ENCODE results near the gene DCLRE1A.
"Not testable (repeated sequence)": the region's sequence is repeated elsewhere in the genome, so short reads cannot be mapped to it uniquely, and the experiment has no call there.

DCLRE1A gene

DNA sequence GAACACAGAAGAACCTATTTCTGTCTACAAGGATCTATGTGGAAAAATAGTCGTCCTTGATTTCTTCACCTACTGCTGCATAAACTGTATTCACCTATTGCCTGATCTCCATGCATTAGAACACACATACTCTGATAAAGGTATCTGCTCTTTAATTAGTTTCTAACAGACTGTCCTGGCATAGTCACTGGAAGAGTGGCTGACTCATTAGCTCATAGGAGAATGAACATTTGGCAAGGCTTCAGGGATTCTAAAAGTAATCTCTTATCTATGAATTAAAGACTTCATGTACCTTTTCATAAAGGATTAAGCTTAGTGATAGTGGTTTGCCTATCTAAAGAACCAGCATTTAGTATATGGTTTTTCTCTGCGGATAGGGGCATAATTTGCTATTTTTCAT is 4.7 kb upstream of the DCLRE1A start:
- DNase-seq (ENCODE audit: low read depth in 2 of 2) = no peak

DNA sequence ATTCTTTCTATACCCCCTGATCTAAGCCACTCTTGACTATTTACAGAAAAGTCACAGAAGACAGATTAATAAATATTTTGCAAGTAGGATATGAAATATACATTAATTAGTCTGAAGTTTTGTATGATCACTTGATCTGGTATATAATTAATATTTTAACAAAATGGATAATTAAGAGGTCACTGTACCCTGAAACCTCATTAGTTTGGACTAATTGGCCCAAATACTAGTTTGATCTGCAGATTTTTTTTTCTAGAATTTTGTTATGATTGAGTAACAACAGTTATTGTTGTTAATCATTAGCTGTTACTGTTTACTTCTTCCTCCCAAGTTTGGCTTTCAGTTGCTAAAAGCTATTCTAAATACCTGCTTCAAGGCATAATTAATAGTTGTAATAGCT is 3.3 kb upstream of the DCLRE1A start:
- DNase-seq (ENCODE audit: low read depth in 2 of 2) = no peak

DNA sequence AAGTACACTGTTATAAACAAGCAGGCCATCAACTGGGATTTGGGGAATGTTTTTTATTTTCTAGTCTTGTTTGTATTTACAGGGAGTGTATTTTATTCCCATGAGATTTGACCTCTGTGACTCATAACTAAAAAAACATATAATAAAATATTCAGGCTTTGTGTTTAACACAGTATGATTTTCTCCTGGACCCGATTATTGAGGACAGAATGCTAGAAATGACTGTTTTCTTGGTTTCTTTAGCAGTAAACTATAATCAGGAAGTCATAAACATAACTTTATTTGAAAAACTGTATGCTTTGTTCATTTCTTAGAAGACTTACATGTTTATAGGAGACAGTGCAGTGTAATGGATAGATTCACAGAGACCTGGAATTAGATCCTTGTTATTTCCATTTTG is 2.7 kb upstream of the DCLRE1A start:
- DNase-seq (ENCODE audit: low read depth in 2 of 2) = no peak

DNA sequence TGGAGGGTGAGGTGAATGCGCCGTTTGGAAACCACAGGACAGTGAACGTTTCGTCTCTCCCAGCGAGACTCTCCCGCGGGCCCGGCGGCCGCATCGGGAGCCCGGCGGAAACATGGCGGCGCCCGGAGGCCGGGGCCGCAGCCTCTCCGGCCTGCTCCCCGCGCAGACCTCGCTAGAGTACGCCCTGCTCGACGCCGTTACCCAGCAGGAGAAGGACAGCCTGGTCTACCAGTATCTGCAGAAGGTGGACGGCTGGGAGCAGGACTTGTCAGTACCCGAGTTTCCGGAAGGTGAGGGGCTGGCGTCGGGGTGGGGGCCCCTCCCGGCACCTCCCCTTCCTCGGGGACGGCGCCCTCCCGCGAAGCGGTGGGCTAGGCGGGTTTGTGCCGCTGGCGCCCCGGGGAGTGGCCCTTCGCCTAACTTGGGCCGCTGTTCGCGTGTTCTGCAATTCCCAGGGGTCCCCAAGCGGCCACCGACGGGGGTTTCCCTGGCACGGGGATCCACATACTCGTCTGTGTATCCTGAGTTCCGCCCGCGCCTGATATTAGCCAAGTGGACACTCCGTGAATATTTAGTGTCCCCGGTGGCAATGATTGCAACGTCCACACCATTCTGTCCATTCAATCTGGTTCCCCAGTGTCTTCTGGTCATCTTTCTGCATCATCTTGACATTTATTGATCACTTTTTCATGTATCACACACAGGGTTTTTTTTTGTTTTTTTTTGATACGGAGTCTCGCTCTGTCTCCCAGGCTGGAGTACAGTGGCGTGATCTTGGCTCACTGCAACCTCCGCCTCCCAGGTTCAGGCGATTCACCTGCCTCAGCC is 1.1 kb upstream of the DCLRE1A start:
- DNase-seq (ENCODE audit: low read depth in 2 of 2) = peak in 1 of 2 donors; percentile 3

DNA sequence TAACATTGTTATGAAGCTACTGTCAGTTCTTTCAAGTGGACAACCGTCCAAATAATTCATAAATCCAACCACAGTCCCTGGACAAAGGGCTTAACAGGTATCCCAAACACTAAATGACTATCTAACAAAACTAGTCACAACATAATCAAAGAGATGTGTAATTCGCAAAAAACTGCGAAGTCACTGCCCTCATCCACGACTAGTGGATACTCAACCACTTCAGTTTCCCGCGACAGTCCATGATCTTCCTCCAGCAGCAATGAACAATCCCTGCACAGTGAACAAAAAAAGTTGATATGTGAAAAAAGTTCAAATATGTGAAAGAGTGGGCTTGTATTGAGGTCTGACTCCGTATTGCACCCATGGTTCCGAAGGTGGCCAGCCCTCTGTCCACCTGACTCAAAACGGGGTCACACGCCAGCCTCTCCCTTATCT is 287 bp downstream of the DCLRE1A start:
- no peak for DNase-seq (ENCODE audit: low read depth in 2 of 2)

- DNase-seq (ENCODE audit: low read depth in 2 of 2) = no peak
These were observed 3.9 kb downstream of the DCLRE1A start for GRCh38 chr10:113849946-113850345.

- no peak for DNase-seq (ENCODE audit: low read depth in 2 of 2)
These were observed 4.6 kb downstream of the DCLRE1A start for GRCh38 chr10:113849140-113849803.

DNA sequence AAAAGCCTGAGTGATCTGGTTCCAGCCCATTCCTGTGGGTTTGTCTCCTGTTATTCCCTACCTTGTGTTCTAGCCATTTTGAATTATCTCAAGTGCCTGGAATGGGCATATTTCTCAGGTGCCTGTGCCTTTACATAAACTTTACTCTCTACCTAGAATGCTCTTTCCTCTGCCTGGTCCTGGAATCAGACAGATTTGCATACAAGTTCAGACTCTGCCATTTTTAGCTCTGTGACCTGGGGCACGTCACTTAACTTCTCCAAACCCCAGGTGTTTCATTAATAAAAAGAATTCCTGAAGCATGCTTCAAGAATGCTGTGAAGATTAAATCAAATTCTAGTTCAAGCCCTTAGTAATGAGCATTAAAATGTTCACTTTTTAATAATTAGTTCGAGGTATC is 7.8 kb downstream of the DCLRE1A start:
- no peak for DNase-seq (ENCODE audit: low read depth in 2 of 2)

DNA sequence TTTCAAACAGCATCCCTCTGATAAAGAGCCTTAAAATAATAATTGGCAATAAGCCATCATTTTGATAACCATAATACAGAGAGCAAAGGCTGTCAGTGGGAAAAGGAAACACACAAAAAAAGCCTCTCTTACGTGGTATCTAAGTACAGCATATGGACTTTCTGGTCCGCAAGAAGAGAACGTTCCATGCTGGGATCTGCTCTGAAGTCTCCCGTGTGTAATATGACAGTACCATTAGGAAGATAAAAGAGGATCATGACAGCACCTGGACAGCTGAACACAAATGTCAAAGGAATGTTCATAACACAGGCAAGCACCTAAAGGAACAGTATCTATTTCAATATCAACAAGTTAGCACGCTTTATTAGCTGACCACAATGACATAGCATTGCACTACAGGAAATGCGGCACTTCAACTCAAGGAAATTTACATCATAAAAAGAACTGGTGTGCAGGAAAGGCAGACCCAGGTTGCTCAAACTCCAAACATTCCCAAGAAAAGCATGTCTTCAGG is 9.9 kb downstream of the DCLRE1A start:
- DNase-seq (ENCODE audit: low read depth in 2 of 2) = no peak

DNA sequence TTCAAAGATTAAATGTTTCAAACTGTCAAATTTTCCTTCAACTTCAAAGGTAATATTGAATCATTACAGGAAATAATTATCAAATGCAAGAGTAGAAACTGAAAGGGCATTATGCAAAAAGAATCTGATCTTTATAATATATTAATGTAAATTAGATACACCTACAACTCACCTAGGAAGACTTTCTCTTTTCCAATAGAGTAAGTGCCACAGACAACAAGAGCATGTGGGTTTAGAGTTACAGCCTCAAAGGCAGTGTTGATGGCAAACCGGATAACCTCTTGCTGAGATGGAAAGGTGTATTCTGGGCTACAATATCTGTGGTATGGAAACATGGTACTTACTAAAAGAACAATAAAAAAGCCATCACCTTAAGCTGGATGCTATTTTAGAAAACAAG is 11.7 kb downstream of the DCLRE1A start:
- no peak for DNase-seq (ENCODE audit: low read depth in 2 of 2)

DNA sequence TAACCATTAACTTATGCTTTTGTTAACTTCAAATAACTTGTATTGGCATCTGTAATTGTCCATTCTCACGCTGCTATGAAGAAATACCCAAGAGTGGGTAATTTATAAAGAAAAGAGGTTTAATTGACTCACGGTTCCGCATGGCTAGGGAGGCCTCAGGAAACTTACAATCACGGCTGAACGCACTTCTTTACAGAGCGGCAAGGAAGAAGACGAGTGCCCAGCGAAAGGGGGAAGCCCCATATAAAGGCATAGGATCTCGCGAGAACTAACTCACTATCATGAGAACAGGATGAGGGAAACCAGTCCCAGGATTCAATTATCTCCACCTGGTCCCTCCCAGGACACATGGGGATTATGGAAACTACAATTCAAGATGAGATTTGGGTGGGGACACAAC is 25.3 kb downstream of the DCLRE1A start:
- not testable (repeated sequence) for DNase-seq (ENCODE audit: low read depth in 2 of 2)

- DNase-seq (ENCODE audit: low read depth in 2 of 2) = no peak
These were observed 28.1 kb downstream of the DCLRE1A start for GRCh38 chr10:113825791-113826190.

DNA sequence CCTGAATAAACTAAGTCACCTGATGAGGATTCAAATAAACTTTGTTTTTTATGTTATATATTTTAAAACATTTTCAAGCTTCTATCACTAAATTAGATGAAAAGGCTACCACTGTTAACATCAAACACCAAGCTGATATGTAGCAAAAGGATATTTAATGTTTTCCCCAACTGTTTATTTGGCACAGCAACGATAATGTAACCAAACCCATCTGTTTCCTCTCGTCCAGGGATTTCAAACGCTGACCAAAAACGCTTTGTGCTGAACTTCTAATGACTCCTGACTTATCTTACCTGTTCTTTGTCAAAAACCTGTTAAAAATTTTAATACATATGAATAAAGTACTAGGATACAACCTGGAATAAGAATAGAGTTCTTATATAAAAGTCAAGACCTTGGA is 30.5 kb downstream of the DCLRE1A start:
- no peak for DNase-seq (ENCODE audit: low read depth in 2 of 2)

DNA sequence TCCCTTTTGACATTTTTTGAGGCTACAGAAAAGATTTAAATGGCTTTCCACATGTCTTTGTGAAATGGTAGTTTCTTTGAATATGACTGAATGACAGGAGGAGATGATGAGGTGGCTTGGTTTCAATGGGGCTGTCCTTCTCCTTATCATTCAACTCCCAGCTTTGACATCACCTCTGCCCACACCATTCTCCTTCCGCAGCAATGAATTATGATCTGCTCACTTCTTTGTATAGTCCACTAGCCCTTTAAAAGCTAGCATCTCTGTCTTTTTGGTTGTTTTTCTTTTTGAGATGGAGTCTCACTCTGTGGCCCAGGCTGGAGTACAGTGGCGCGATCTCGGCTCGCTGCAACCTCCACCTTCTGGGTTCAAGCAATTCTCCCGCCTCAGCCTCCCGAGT is 31.7 kb downstream of the DCLRE1A start:
- DNase-seq (ENCODE audit: low read depth in 2 of 2) = no peak

DNA sequence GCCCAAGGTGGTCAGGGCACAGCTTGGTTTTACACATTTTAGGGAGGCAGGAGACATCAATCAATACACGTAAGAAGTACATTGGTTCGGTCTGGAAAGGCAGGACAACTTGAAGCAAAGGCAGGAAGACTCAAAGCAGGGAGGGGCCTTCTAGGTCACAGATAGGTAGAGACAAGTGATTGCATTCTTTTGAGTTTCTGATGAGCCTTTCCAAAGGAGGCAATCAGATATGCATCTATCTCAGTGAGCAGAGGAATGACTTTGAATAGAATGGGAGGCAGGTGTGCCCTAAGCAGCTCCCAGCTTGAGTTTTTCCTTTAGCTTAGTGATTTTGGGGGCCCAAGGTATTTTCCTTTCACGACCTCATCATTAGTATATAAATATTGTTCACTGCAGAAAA is 32.6 kb downstream of the DCLRE1A start:
- not testable (repeated sequence) for DNase-seq (ENCODE audit: low read depth in 2 of 2)

GRCh38 chr10:113820507-113820906 is 33.4 kb downstream of the DCLRE1A start:
- no peak for DNase-seq (ENCODE audit: low read depth in 2 of 2)

DNA sequence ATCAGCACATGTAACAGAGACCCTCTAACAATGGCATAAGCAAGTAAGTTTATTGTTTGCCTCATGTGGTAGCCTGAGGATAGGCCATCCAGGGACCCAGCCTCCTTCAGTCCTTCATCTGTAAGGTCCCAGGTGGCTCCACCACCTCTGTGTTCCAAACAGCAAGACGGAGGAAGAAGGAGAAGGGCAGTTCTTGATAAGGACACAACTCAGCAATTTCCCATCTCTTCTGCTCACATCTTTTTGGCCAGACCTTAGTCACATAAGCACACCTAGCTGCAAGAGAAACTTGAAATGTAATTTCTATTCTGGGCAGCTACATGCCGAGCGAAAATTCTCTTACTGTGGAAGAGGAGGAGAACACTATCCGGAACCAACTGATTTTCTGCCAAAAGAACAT is 33.9 kb downstream of the DCLRE1A start:
- no peak for DNase-seq (ENCODE audit: low read depth in 2 of 2)

- not testable (repeated sequence) for DNase-seq (ENCODE audit: low read depth in 2 of 2)
These were observed 39.2 kb downstream of the DCLRE1A start for GRCh38 chr10:113814700-113815099.

DNA sequence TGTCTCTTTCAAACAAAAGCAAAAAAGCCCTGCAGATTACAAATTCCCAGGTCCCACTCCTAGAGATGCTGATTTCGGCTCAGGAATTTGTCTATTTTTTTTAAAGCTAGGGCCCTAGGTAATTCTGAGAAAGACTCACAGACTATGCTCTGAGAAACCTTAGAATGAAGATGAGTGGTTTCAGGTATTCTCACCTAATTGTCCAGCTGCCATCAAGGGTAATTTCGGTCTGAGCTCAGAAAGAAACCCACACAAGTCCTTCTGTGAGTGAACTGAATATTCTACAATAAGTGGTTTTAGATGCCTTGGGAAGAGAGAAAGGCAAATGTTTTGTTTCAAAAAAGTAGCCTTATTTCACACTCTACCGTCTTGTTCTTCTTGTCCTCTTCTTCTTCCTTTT is 45.7 kb downstream of the DCLRE1A start:
- DNase-seq (ENCODE audit: low read depth in 2 of 2) = no peak

GRCh38 chr10:113806503-113806902 is 47.4 kb downstream of the DCLRE1A start:
- DNase-seq (ENCODE audit: low read depth in 2 of 2) = no peak

DNA sequence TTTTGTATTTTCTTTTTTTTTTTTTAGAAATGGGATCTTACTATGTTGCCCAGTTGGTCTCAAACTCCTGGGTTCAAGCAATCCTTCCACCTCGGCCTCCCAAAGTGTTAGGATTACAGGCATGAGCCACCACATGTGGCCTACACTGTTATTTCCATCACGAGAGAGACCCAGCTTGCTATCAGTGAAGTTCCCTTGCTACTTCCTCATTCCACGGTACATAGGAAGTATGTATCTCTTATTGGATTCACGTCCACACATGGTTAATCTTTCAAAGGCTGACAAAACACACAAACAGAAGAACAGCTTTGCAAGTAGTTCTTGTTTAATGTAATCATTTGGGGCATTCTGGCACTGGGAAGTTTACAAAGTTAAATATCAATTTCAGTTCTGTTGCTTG is 50.9 kb downstream of the DCLRE1A start:
- no peak for DNase-seq (ENCODE audit: low read depth in 2 of 2)

DNA sequence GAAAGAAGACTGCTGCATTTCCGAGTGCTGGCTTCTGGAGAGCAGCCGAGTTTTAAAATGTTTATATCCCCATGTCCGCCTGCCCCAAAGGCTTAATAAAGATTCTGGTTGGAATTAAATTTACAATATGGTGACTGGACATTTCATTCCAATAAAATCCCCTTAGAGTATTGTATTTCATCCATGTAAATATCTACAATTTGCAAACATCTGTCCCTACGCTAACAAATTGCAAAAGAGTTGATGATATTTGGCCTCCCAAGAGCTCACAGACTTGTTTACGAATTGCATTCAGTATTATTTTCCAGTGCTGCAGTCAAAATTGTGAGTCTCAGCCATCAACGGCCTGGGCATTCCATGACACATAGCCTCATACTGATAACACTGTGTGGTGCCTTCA is 52.3 kb downstream of the DCLRE1A start:
- DNase-seq (ENCODE audit: low read depth in 2 of 2) = no peak

DNA sequence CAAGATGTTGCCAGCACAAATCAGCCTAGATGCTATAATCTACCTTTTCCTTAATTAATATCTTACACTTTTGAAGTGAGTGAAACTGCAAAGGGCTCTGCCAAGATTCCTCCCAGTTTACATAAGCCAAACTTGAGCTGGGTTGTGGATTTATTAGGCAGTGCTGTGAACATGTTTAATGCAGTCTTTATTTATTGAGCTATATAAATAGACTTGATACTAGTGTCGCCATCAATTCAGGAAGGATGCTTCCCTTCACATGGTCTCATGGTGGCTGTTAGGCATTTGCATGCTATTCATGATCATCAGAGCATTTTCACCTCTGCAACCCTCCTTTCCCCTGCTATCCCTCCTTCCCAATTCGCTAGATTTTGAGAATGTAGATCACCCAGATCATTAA is 62.2 kb downstream of the DCLRE1A start:
- no peak for DNase-seq (ENCODE audit: low read depth in 2 of 2)
